Germinal center (tissue), 1 donor: ENCODE measurements around the gene NEURL1B.

ENCODE experiments used
- DNase-seq: peaks from one replicate; pipeline ENCODE4 v3.0.0; 2012; ENCODE audit warnings: mixed read lengths, low spot score

NEURL1B gene

GRCh38 chr5:172678902-172679301, 37.8 kb downstream of the NEURL1B start:
- no peak for DNase-seq

GRCh38 chr5:172679628-172680212, 38.7 kb downstream of the NEURL1B start:
- DNase-seq, result no peak

GRCh38 chr5:172680921-172681320, 39.9 kb downstream of the NEURL1B start:
- no peak for DNase-seq

- DNase-seq, result no peak
Observed at GRCh38 chr5:172681421-172681820, 40.4 kb downstream of the NEURL1B start.

- DNase-seq, result no peak
Observed at GRCh38 chr5:172683264-172683644, 42.2 kb downstream of the NEURL1B start.

- peak; percentile 67 for DNase-seq
Observed at GRCh38 chr5:172683645-172684471, 42.8 kb downstream of the NEURL1B start.

GRCh38 chr5:172685091-172685490, 44.0 kb downstream of the NEURL1B start:
- no peak for DNase-seq

- no peak for DNase-seq
Observed at GRCh38 chr5:172686111-172686510, 45.0 kb downstream of the NEURL1B start.

- DNase-seq, result no peak
Observed at GRCh38 chr5:172686539-172687390, 45.7 kb downstream of the NEURL1B start.

GRCh38 chr5:172687940-172688339, 46.9 kb downstream of the NEURL1B start:
- DNase-seq, result no peak

GRCh38 chr5:172688349-172689217, 47.5 kb downstream of the NEURL1B start:
- DNase-seq, result no peak

- no peak for DNase-seq
Observed at GRCh38 chr5:172689218-172689572, 48.1 kb downstream of the NEURL1B start.

- DNase-seq, result no peak
Observed at GRCh38 chr5:172689801-172690200, 48.7 kb downstream of the NEURL1B start.

- DNase-seq, result no peak
Observed at GRCh38 chr5:172690258-172691075, 49.4 kb downstream of the NEURL1B start.

- no peak for DNase-seq
Observed at GRCh38 chr5:172691886-172692285, 50.8 kb downstream of the NEURL1B start.

- DNase-seq, result no peak
Observed at GRCh38 chr5:172692451-172692850, 51.4 kb downstream of the NEURL1B start.

GRCh38 chr5:172692981-172693380, 51.9 kb downstream of the NEURL1B start:
- no peak for DNase-seq

GRCh38 chr5:172694061-172694460, 53.0 kb downstream of the NEURL1B start:
- DNase-seq, result no peak

GRCh38 chr5:172694541-172694940, 53.5 kb downstream of the NEURL1B start:
- no peak for DNase-seq

GRCh38 chr5:172695232-172696054, 54.4 kb downstream of the NEURL1B start:
- DNase-seq, result no peak
